CD4-positive, alpha-beta T cell (primary cell): ENCODE data around the gene PPIP5K2. TPM values are rescaled to one million over a fixed set of nuclear protein-coding genes. Genes with fewer than 3 reads are reported as not detected.

ENCODE experiments used
- ATAC-seq: fragments of 200-7000 bp; cut with Tn5 transposase; one replicate; pipeline ENCODE4 v1.10.0; 2022; ENCODE audit warnings: mild to moderate bottlenecking; ENCODE audit not compliant: poor library complexity
- CTCF ChIA-PET: fragments of 350-600 bp; sonication (Branson Sonifier 250); formaldehyde crosslinking; loops from one replicate; lab custom pipeline; 2021; ENCODE audit warnings: antibody characterized with exemption, inconsistent platforms; lab: Charles Lee
- POLR2A ChIA-PET: fragments of 350-600 bp; sonication (Branson Sonifier 250); formaldehyde crosslinking; loops from one replicate; lab custom pipeline; 2021; ENCODE audit warnings: antibody characterized with exemption, inconsistent platforms; lab: Charles Lee
- DNase-seq, 14 experiments: peaks; one replicate each; pipeline ENCODE4 v3.0.0-alpha.2; 2013 to 2020; ENCODE audit warnings: mixed read lengths in 2 of 14
- H3K27ac ChIP-seq, 2 donors: one replicate each; pipeline versions ENCODE4 v1.5.1 to v1.7.0; 2013; ENCODE audit warnings: low read length in 2 of 2, low read depth in 1 of 2, mild to moderate bottlenecking in 1 of 2
- H3K27me3 ChIP-seq, 2 experiments: 1 replicate in 1 of 2; 2 replicates in 1 of 2; pipeline versions ENCODE4 v1.6.1 to v1.7.0; 2013; ENCODE audit warnings: low read length in 2 of 2, control low read depth in 1 of 2, mild to moderate bottlenecking in 1 of 2, moderate library complexity in 1 of 2; ENCODE audit not compliant: insufficient read depth in 2 of 2, control insufficient read depth in 1 of 2
- H3K36me3 ChIP-seq: one replicate; pipeline ENCODE4 v1.6.1; 2013; ENCODE audit warnings: low read length, control low read depth; ENCODE audit not compliant: insufficient read depth
- H3K4me1 ChIP-seq: one replicate; pipeline ENCODE4 v1.6.1; 2013; ENCODE audit warnings: low read length, control low read depth; ENCODE audit not compliant: insufficient read depth
- H3K4me3 ChIP-seq: one replicate; pipeline ENCODE4 v1.5.1; 2013; ENCODE audit warnings: mild to moderate bottlenecking, low read length, moderate library complexity
- H3K9me3 ChIP-seq, 2 experiments: 1 replicate in 1 of 2; 2 replicates in 1 of 2; pipeline versions ENCODE4 v1.6.1 to v1.7.0; 2013; ENCODE audit warnings: low read length in 2 of 2, mild to moderate bottlenecking in 2 of 2, control low read depth in 1 of 2, moderate library complexity in 1 of 2; ENCODE audit not compliant: control insufficient read depth in 1 of 2, insufficient read depth in 1 of 2
- H3K27ac Mint-ChIP-seq: one replicate; pipeline ENCODE4 v1.8.0; 2020; ENCODE audit warnings: mixed read lengths
- H3K27me3 Mint-ChIP-seq: one replicate; pipeline ENCODE4 v1.8.0; 2021; ENCODE audit warnings: mixed read lengths
- H3K36me3 Mint-ChIP-seq: one replicate; pipeline ENCODE4 v1.8.0; 2021; ENCODE audit warnings: low read depth, mixed read lengths
- H3K4me1 Mint-ChIP-seq: one replicate; pipeline ENCODE4 v1.8.0; 2021; ENCODE audit warnings: low read depth, mixed read lengths
- H3K4me3 Mint-ChIP-seq: one replicate; pipeline ENCODE4 v1.8.0; 2020; ENCODE audit warnings: mild to moderate bottlenecking, mixed read lengths
- H3K9me3 Mint-ChIP-seq: one replicate; pipeline ENCODE4 v1.8.0; 2020; ENCODE audit warnings: mixed read lengths
- intact Hi-C, 2 experiments: fragments of 100-400 bp; cut with DNase I in 1 of 2; cut with micrococcal nuclease in 1 of 2; formaldehyde crosslinking; loops; one replicate each; pipeline versions ENCODE4 v1.15.1 to v1.9.0; 2023 to 2025; cut with DNase I, micrococcal nuclease
- total RNA-seq, 174 experiments: library from RNA in 2 of 174; stranded (reverse) in 2 of 174; gene quantifications; one replicate each; pipeline ENCODE4 v1.2.3 and lab custom pipeline; 2021 to 2026
- TF ChIP-seq, protein P1 (sequence below): fragments of 200-600 bp; IDR thresholded peaks from one replicate; pipeline ENCODE4 v1.8.0; 2022; ENCODE audit warnings: antibody characterized with exemption, mild to moderate bottlenecking

Gene PPIP5K2
- total RNA-seq, 2 experiments from 2014 or later, result 40.4 to 45.6 TPM

DNA sequence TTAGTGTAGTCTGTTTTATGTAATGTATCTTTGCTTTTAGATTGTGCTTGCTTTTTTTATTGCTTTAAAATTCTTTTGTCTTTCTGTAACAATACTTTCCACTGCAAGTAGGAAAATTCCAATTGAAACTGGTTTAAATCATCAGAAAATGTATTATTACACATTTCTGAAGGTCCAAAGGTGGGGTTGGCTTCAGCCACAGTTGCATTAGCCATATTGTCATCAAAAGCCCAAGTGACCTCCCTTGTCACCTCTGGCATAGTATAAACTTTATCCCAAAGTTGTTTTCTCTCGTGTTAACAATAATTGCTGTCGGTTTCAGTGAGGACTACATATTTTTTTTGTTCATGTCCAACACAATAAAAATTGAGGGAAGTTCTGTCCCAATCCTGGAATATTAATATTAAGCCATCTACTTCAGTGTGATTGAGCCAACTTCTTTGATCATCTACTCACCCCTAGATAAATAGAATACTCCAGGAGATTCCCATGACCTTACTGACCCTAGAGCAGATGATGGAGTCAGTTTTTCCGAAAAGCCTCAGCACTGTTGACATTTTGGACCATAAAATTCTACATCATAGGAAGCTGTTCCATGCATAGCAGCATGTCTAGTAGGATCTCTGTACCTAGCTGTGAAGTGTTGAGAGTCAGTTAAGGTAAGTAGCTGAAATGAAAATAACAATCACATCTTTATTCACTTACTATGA lies 86.0 kb downstream of the PPIP5K2 start:
- intact Hi-C loops, result no loop called here
- DNase-seq (no peak), ATAC-seq (no peak)
- no peaks in the 10 kb centered on the region for H3K4me1 ChIP-seq
- H3K4me1 Mint-ChIP-seq, result peaks cover 25% of the 10 kb centered on the region
- no peak overlapping the region for H3K27ac Mint-ChIP-seq
- no peak overlapping the region for H3K27ac ChIP-seq
- no peak overlapping the region for H3K4me3 Mint-ChIP-seq
- no peak overlapping the region for H3K4me3 ChIP-seq
- H3K36me3 ChIP-seq, result peaks cover 18% of the 10 kb centered on the region
- H3K27me3 ChIP-seq, result no peaks in the 10 kb centered on the region
- POLR2A ChIA-PET, result no interaction called here
- H3K9me3 ChIP-seq, result no peaks in the 10 kb centered on the region
- CTCF ChIA-PET, result no interaction called here
- peaks cover 3% of the 10 kb centered on the region for H3K9me3 Mint-ChIP-seq
- H3K36me3 Mint-ChIP-seq, result peaks cover 71% of the 10 kb centered on the region
- TF ChIP-seq, protein P1, sequence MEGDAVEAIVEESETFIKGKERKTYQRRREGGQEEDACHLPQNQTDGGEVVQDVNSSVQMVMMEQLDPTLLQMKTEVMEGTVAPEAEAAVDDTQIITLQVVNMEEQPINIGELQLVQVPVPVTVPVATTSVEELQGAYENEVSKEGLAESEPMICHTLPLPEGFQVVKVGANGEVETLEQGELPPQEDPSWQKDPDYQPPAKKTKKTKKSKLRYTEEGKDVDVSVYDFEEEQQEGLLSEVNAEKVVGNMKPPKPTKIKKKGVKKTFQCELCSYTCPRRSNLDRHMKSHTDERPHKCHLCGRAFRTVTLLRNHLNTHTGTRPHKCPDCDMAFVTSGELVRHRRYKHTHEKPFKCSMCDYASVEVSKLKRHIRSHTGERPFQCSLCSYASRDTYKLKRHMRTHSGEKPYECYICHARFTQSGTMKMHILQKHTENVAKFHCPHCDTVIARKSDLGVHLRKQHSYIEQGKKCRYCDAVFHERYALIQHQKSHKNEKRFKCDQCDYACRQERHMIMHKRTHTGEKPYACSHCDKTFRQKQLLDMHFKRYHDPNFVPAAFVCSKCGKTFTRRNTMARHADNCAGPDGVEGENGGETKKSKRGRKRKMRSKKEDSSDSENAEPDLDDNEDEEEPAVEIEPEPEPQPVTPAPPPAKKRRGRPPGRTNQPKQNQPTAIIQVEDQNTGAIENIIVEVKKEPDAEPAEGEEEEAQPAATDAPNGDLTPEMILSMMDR, result no peak
- no peaks in the 10 kb centered on the region for H3K27me3 Mint-ChIP-seq

DNA sequence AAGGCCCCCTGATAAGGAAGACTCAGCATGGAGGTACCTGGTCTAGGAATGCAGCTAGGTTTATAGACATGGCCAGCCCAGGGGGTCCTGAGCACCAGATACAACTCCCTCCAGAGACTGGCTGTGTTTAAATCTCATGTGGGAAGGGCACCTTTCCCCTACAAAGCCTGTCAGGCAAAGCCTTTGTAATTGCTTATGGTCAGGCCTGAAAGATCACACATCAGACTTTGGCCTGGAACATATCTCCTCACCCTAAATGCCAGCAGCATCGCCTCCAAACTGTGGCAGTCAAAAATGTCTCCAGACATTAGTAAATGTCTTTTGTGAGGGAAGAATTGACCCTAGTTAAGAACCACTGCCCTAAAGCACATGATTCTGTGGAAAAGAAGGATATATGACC lies 86.9 kb downstream of the PPIP5K2 start:
- ChIA-PET CTCF (no interaction called here), POLR2A (no interaction called here)
- intact Hi-C loops, result no loop called here
- peaks cover 10% of the 10 kb centered on the region for H3K36me3 ChIP-seq
- H3K27ac ChIP-seq, result no peak overlapping the region
- Mint-ChIP-seq H3K36me3 (peaks cover 62% of the 10 kb centered on the region), H3K4me3 (no peak overlapping the region), H3K27ac (no peak overlapping the region), H3K27me3 (no peaks in the 10 kb centered on the region), H3K9me3 (peaks cover 3% of the 10 kb centered on the region), H3K4me1 (peaks cover 34% of the 10 kb centered on the region)
- DNase-seq (no peak), ATAC-seq (no peak)
- H3K4me3 ChIP-seq, result no peak overlapping the region
- TF ChIP-seq, protein P1, result no peak
- no peaks in the 10 kb centered on the region for H3K27me3 ChIP-seq
- no peaks in the 10 kb centered on the region for H3K9me3 ChIP-seq
- no peaks in the 10 kb centered on the region for H3K4me1 ChIP-seq

DNA sequence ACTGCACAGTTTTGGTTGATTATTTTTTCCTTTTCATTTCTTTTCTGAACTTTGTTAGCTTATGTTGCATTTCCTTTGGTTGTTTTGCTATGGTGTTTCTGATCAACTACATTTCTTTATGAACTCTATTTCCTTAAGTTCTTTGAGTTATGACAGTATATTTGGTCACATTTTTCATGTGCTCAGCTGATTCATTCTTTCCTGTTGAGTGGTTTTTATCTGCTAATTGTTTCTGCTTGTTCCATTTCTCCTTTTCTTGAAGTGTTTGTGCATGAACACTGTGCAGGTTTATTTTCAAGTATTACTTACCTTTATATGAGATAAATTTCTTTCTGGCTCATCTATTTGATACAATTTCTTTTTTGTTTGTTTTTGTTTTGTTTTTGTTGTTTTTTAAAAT lies 87.6 kb downstream of the PPIP5K2 start:
- ChIA-PET CTCF (interaction anchor here (0.7 to 1.2 kb wide), 2 partner anchors 13 to 44 kb away, joined by 3 read pairs; no protein-coding TSS in a partner anchor), POLR2A (no interaction called here)
- ATAC-seq, result no peak
- Histone ChIP-seq H3K27ac (no peak overlapping the region), H3K4me1 (no peaks in the 10 kb centered on the region), H3K9me3 (no peaks in the 10 kb centered on the region), H3K36me3 (peaks cover 10% of the 10 kb centered on the region), H3K4me3 (no peak overlapping the region), H3K27me3 (no peaks in the 10 kb centered on the region)
- Mint-ChIP-seq H3K27ac (no peak overlapping the region), H3K27me3 (no peaks in the 10 kb centered on the region), H3K4me1 (peaks cover 37% of the 10 kb centered on the region), H3K36me3 (peaks cover 58% of the 10 kb centered on the region), H3K4me3 (no peak overlapping the region), H3K9me3 (peaks cover 3% of the 10 kb centered on the region)
- TF ChIP-seq, protein P1, result no peak
- intact Hi-C loops, result no loop called here
- no peak for DNase-seq
